HepG2 (cell line): ENCODE data around the gene SCGB1D4.
"Not testable (repeated sequence)": the region's sequence is repeated elsewhere in the genome, so short reads cannot be mapped to it uniquely, and the experiment has no call there.

Source experiments
- FOSL1 ChIP-seq: sonication (generic); formaldehyde crosslinking; IDR thresholded peaks from 2 replicates; pipeline ENCODE4 v1.9.0; 2021; ENCODE audit warnings: missing genetic modification reagents, borderline replicate concordance
- HMG20B ChIP-seq: conservative IDR thresholded peaks from 2 replicates; pipeline ENCODE4 v1.6.1; 2016; ENCODE audit warnings: missing genetic modification reagents, missing compliant biosample characterization
- JUNB ChIP-seq: sonication (generic); formaldehyde crosslinking; IDR thresholded peaks from 2 replicates; pipeline ENCODE4 v1.8.0; 2022; ENCODE audit warnings: missing genetic modification reagents, mild to moderate bottlenecking, borderline replicate concordance
- SNAPC5 ChIP-seq: sonication (generic); formaldehyde crosslinking; IDR thresholded peaks from 2 replicates; pipeline ENCODE4 v1.8.1; 2023; ENCODE audit warnings: mild to moderate bottlenecking, missing genetic modification reagents, borderline replicate concordance
- ZBTB7A ChIP-seq: sonication (generic); formaldehyde crosslinking; IDR thresholded peaks from 2 replicates; pipeline ENCODE4 v1.8.0; 2022; ENCODE audit warnings: mild to moderate bottlenecking, missing genetic modification reagents
- ZNF343 ChIP-seq: sonication (generic); formaldehyde crosslinking; IDR thresholded peaks from 2 replicates; pipeline ENCODE4 v1.4.0; 2020; ENCODE audit warnings: mild to moderate bottlenecking, missing genetic modification reagents
- ZNF709 ChIP-seq: sonication (generic); formaldehyde crosslinking; IDR thresholded peaks from 2 replicates; pipeline ENCODE4 v1.5.0; 2020; ENCODE audit warnings: mild to moderate bottlenecking, missing genetic modification reagents
- ZNF878 ChIP-seq: sonication (generic); formaldehyde crosslinking; IDR thresholded peaks from 2 replicates; pipeline ENCODE4 v1.8.1; 2023; ENCODE audit warnings: mild to moderate bottlenecking, missing genetic modification reagents, moderate library complexity
- ZZZ3 ChIP-seq: sonication (generic); formaldehyde crosslinking; IDR thresholded peaks from 2 replicates; pipeline ENCODE4 v1.4.0; 2020; ENCODE audit warnings: missing genetic modification reagents, mild to moderate bottlenecking, borderline replicate concordance
- TF ChIP-seq, protein P1 (sequence below): sonication (generic); formaldehyde crosslinking; IDR thresholded peaks from 2 replicates; pipeline ENCODE4 v1.5.0; 2020; ENCODE audit warnings: missing genetic modification reagents, mild to moderate bottlenecking, borderline replicate concordance

DNA sequence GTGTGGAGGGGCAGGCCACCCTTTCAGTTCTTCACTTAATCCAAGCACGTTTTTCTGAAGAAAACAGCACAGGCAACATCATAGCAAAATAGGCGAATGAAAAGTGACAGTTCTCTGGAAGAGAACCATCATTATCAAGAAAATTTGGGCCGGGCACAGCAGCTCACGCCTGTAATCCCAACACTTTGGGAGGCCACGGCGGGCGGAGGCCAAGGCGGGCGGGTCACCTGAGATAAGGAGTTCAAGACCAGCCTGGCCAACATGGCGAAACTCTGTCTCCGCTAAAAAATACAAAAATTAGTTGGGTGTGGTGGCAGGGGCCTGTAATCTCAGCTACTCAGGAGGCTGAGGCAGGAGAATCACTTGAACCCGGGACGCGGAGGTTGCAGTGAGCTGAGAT lies 28.7 kb upstream of the SCGB1D4 start:
- not testable (repeated sequence) for TF ChIP-seq ZBTB7A (CRISPR knock-in tag); ZNF878 (CRISPR knock-in tag); ZNF709 (CRISPR knock-in tag); ZNF343 (CRISPR knock-in tag); JUNB (CRISPR knock-in tag); ZZZ3 (CRISPR knock-in tag); HMG20B (CRISPR knock-in tag); SNAPC5; FOSL1 (CRISPR knock-in tag)
- TF ChIP-seq, protein P1, sequence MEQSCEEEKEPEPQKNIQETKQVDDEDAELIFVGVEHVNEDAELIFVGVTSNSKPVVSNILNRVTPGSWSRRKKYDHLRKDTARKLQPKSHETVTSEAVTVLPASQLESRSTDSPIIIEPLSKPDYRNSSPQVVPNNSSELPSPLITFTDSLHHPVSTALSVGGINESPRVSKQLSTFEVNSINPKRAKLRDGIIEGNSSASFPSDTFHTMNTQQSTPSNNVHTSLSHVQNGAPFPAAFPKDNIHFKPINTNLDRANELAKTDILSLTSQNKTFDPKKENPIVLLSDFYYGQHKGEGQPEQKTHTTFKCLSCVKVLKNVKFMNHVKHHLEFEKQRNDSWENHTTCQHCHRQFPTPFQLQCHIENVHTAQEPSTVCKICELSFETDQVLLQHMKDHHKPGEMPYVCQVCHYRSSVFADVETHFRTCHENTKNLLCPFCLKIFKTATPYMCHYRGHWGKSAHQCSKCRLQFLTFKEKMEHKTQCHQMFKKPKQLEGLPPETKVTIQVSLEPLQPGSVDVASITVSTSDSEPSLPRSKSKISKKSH (CRISPR knock-in tag) = not testable (repeated sequence)
